ENCODE data around the gene TPD52L1. TPM values are rescaled to one million over a fixed set of nuclear protein-coding genes. Genes with fewer than 3 reads are reported as not detected.

TPD52L1 gene
- total and polyA plus RNA-seq, 2 of the 4 experiments (the other 2 are of a cell fraction), result 10.2 to 13.5 TPM

- Histone ChIP-seq H3K79me1 (ENCODE audit: low read depth in 1 of 2, low read length in 2 of 2) (no peaks in the 10 kb centered on the region), H3K56ac (ENCODE audit: extremely low read depth, insufficient read depth, low read length) (no peak overlapping the region), H2BK120ac (ENCODE audit: low read depth, low read length) (no peak overlapping the region), H2BK5ac (ENCODE audit: low read depth, low read length, poor library complexity, severe bottlenecking) (no peak overlapping the region), H4K8ac (ENCODE audit: low read depth in 2 of 2, low read length in 2 of 2) (no peak overlapping the region), H3K4me2 (ENCODE audit: low read depth, low read length) (no peak overlapping the region), H3K4me3 (ENCODE audit: insufficient read depth, low read depth, low read length) (no peak overlapping the region), H2AK9ac (replicated peaks; ENCODE audit: low read depth, low read length, poor library complexity) (no peak overlapping the region), H3K23ac (ENCODE audit: low read depth, low read length) (no peak overlapping the region), H3K4me1 (ENCODE audit: control insufficient read depth, insufficient read depth, low read length) (no peaks in the 10 kb centered on the region), H2AFZ (replicated peaks; ENCODE audit: low read length, poor library complexity) (no peak overlapping the region), H3K4ac (ENCODE audit: low read depth, low read length) (no peak overlapping the region), H3K14ac (replicated peaks; ENCODE audit: low read depth, low read length) (no peak overlapping the region), H2BK15ac (ENCODE audit: low read depth, low read length) (no peak overlapping the region), H2AK5ac (ENCODE audit: low read depth, low read length) (no peak overlapping the region), H3K36me3 (ENCODE audit: control insufficient read depth, insufficient read depth, low read length) (no peaks in the 10 kb centered on the region), H3K9me3 (ENCODE audit: control insufficient read depth, insufficient read depth, low read length) (peaks cover 3% of the 10 kb centered on the region; the same call in 1 of the 2 replicates), H3K18ac (ENCODE audit: low read depth, low read length) (no peak overlapping the region), H3K27me3 (ENCODE audit: control insufficient read depth, insufficient read depth, low read length) (peaks cover 2% of the 10 kb centered on the region; the same call in 1 of the 2 replicates), H3K27ac (ENCODE audit: insufficient read depth, low read length) (no peak overlapping the region), H2BK20ac (ENCODE audit: low read depth, low read length) (no peak overlapping the region), H4K20me1 (ENCODE audit: insufficient read depth, low read length) (no peaks in the 10 kb centered on the region), H4K91ac (ENCODE audit: insufficient read depth, low read depth, low read length) (no peak overlapping the region), H3K9ac (ENCODE audit: low read depth, low read length) (no peak overlapping the region), H4K5ac (ENCODE audit: low read depth, low read length) (no peak overlapping the region), H3K9me1 (ENCODE audit: insufficient read depth, low read length) (no peaks in the 10 kb centered on the region)
- TF ChIP-seq MAFK (IDR thresholded peaks at IDR 0.05; ENCODE audit: low read depth, low read length) (no peak), RCOR1 (IDR thresholded peaks at IDR 0.05; ENCODE audit: insufficient replicate concordance, low read length) (no peak), CEBPB (IDR thresholded peaks at IDR 0.05; ENCODE audit: low read depth, low read length) (no peak; the same call in 1 of the 2 replicates), BHLHE40 (IDR thresholded peaks at IDR 0.05; ENCODE audit: low read depth, low read length) (no peak), MAZ (IDR thresholded peaks at IDR 0.05; ENCODE audit: borderline replicate concordance, low read depth, low read length) (no peak), RFX5 (IDR thresholded peaks at IDR 0.05; ENCODE audit: low read depth, low read length) (no peak), USF2 (IDR thresholded peaks at IDR 0.05; ENCODE audit: low read depth, low read length) (no peak), ELK1 (IDR thresholded peaks at IDR 0.05; ENCODE audit: borderline replicate concordance, low read depth, low read length) (no peak), CHD1 (IDR thresholded peaks at IDR 0.05; ENCODE audit: low read depth, low read length) (no peak), POLR2A (IDR thresholded peaks at IDR 0.05; ENCODE audit: low read depth, low read length) (no peak), RAD21 (IDR thresholded peaks at IDR 0.05; ENCODE audit: low read length) (no peak), NFE2L2 (IDR thresholded peaks at IDR 0.05; ENCODE audit: low read depth, low read length) (no peak)
- TF ChIP-seq, protein P1, sequence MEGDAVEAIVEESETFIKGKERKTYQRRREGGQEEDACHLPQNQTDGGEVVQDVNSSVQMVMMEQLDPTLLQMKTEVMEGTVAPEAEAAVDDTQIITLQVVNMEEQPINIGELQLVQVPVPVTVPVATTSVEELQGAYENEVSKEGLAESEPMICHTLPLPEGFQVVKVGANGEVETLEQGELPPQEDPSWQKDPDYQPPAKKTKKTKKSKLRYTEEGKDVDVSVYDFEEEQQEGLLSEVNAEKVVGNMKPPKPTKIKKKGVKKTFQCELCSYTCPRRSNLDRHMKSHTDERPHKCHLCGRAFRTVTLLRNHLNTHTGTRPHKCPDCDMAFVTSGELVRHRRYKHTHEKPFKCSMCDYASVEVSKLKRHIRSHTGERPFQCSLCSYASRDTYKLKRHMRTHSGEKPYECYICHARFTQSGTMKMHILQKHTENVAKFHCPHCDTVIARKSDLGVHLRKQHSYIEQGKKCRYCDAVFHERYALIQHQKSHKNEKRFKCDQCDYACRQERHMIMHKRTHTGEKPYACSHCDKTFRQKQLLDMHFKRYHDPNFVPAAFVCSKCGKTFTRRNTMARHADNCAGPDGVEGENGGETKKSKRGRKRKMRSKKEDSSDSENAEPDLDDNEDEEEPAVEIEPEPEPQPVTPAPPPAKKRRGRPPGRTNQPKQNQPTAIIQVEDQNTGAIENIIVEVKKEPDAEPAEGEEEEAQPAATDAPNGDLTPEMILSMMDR (conservative IDR thresholded peaks at IDR 0.05; ENCODE audit: low read depth, low read length), result no peak
- WGBS, 2 experiments (ENCODE audit: extremely low coverage in 2 of 2, insufficient read length in 1 of 2), result no CpG with 5 or more reads among the region's 6 CpGs
- CTCF ChIA-PET, result no interaction called here
- BruUV-seq (replicated peaks), result no TSS peak
- dilution Hi-C loops (cut with HindIII; ENCODE audit: low sequenced_read_pairs, unreplicated experiment), result no loop called here
- intact Hi-C loops (cut with micrococcal nuclease), result no loop called here
- POLR2A ChIA-PET (ENCODE audit: unreplicated experiment), result no interaction called here
- in situ Hi-C loops (cut with MboI; ENCODE audit: low sequenced_read_pairs), result loop anchor here (10.0 kb wide), 1 partner anchor 152 kb away; the partner anchor contains the start of gene TPD52L1
- ATAC-seq (ENCODE audit: low read depth) (no peak), DNase-seq (peak; percentile 27)
Observed at GRCh38 chr6:125307150-125307838, 153.7 kb downstream of the TPD52L1 start.

All from IMR-90 (cell line).